ENCODE data around the gene GALM. TPM values are rescaled to one million over a fixed set of nuclear protein-coding genes. Genes with fewer than 3 reads are reported as not detected.
"Not testable (repeated sequence)": the region's sequence is repeated elsewhere in the genome, so short reads cannot be mapped to it uniquely, and the experiment has no call there.

Gene GALM
- total RNA-seq, 1 experiment from 2014 or later, result 10.0 TPM

GRCh38 chr2:38682008-38682575 lies 16.2 kb downstream of the GALM start:
- Histone ChIP-seq H2BK15ac (ENCODE audit: low read depth, low read length) (no peak overlapping the region), H2BK20ac (ENCODE audit: low read depth, low read length, poor library complexity, severe bottlenecking) (no peak overlapping the region), H3K4me1 (ENCODE audit: insufficient read depth, low read length) (no peaks in the 10 kb centered on the region), H3K14ac (ENCODE audit: insufficient read depth, low read length) (no peak overlapping the region), H2BK12ac (ENCODE audit: insufficient read length, low read depth, low read length) (no peak overlapping the region), H3K79me1 (ENCODE audit: insufficient read depth, low read depth, low read length, poor library complexity, severe bottlenecking) (no peaks in the 10 kb centered on the region), H3K4me2 (ENCODE audit: insufficient read depth, insufficient read length, low read length) (no peak overlapping the region), H4K5ac (ENCODE audit: insufficient read length, low read depth, low read length) (no peak overlapping the region), H3K23ac (ENCODE audit: insufficient read length, low read depth, low read length) (no peak overlapping the region), H2BK5ac (ENCODE audit: insufficient read length, low read length) (no peak overlapping the region), H3K9ac (ENCODE audit: extremely low read depth, insufficient read length, low read length) (no peak overlapping the region), H3K79me2 (ENCODE audit: insufficient read depth, low read length) (no peaks in the 10 kb centered on the region), H4K8ac (replicated peaks; ENCODE audit: insufficient read length, low read depth, low read length) (no peak overlapping the region), H3K27me3 (ENCODE audit: insufficient read depth, low read length) (no peaks in the 10 kb centered on the region), H3K9me3 (ENCODE audit: control insufficient read depth, low read depth, low read length) (no peaks in the 10 kb centered on the region), H3K23me2 (ENCODE audit: insufficient read length, low read depth, low read length, poor library complexity, severe bottlenecking) (no peaks in the 10 kb centered on the region), H2AFZ (ENCODE audit: low read length) (no peak overlapping the region), H4K20me1 (ENCODE audit: control insufficient read depth, insufficient read depth, insufficient read length) (no peaks in the 10 kb centered on the region), H2BK120ac (ENCODE audit: low read depth, low read length, poor library complexity, severe bottlenecking) (no peak overlapping the region), H3K4ac (ENCODE audit: low read depth, low read length) (no peak overlapping the region), H2AK5ac (ENCODE audit: insufficient read length, low read length) (no peak overlapping the region), H3K18ac (ENCODE audit: insufficient read length, low read depth, low read length) (no peak overlapping the region), H3T11ph (ENCODE audit: low read length) (no peak overlapping the region), H3K27ac (ENCODE audit: insufficient read length, low read depth, low read length) (no peak overlapping the region), H3K56ac (ENCODE audit: insufficient read length, low read depth, low read length) (no peak overlapping the region), H4K91ac (ENCODE audit: insufficient read length, low read depth, low read length) (no peak overlapping the region)
- Mint-ChIP-seq H3K4me3 (no peak overlapping the region; a peak in 1 of 5 replicates), H3K27ac (no peak overlapping the region), H3K4me1 (no peaks in the 10 kb centered on the region), H3K27me3 (ENCODE audit: low read depth) (no peaks in the 10 kb centered on the region), H3K9me3 (no peaks in the 10 kb centered on the region), H3K36me3 (ENCODE audit: insufficient read depth in 1 of 3, low read depth in 3 of 3) (peaks cover 0 to 46% (median 16%) of the 10 kb centered on the region in 3 experiments; a peak in 6 of 7 replicates)
- DNase-seq, result no peak
- no peak for TF ChIP-seq CTCF (conservative IDR thresholded peaks at IDR 0.05)
- no CpG with 5 or more reads among the region's 2 CpGs for WGBS (ENCODE audit: extremely low coverage, insufficient read length, low lambda C conversion rate)

GRCh38 chr2:38682620-38683019 lies 16.7 kb downstream of the GALM start:
- H4K5ac ChIP-seq (ENCODE audit: insufficient read length, low read depth, low read length); H3T11ph ChIP-seq (ENCODE audit: low read length); H2BK20ac ChIP-seq (ENCODE audit: low read depth, low read length, poor library complexity, severe bottlenecking); H3K27ac Mint-ChIP-seq; H3K9me3 Mint-ChIP-seq; H3K23me2 ChIP-seq (ENCODE audit: insufficient read length, low read depth, low read length, poor library complexity, severe bottlenecking); H2BK120ac ChIP-seq (ENCODE audit: low read depth, low read length, poor library complexity, severe bottlenecking); H3K4me2 ChIP-seq (ENCODE audit: insufficient read depth, insufficient read length, low read length); H2AFZ ChIP-seq (ENCODE audit: low read length); H3K9me3 ChIP-seq (ENCODE audit: control insufficient read depth, low read depth, low read length); H2BK5ac ChIP-seq (ENCODE audit: insufficient read length, low read length); H3K4ac ChIP-seq (ENCODE audit: low read depth, low read length); H3K23ac ChIP-seq (ENCODE audit: insufficient read length, low read depth, low read length); H3K4me1 ChIP-seq (ENCODE audit: insufficient read depth, low read length); H4K91ac ChIP-seq (ENCODE audit: insufficient read length, low read depth, low read length); H4K20me1 ChIP-seq (ENCODE audit: control insufficient read depth, insufficient read depth, insufficient read length); H2BK12ac ChIP-seq (ENCODE audit: insufficient read length, low read depth, low read length); H3K79me2 ChIP-seq (ENCODE audit: insufficient read depth, low read length); H3K9ac ChIP-seq (ENCODE audit: extremely low read depth, insufficient read length, low read length); H3K27me3 ChIP-seq (ENCODE audit: insufficient read depth, low read length); H3K4me3 Mint-ChIP-seq; H3K27me3 Mint-ChIP-seq (ENCODE audit: low read depth); DNase-seq; H2BK15ac ChIP-seq (ENCODE audit: low read depth, low read length); H2AK5ac ChIP-seq (ENCODE audit: insufficient read length, low read length); H4K8ac ChIP-seq (replicated peaks; ENCODE audit: insufficient read length, low read depth, low read length); H3K14ac ChIP-seq (ENCODE audit: insufficient read depth, low read length); H3K27ac ChIP-seq (ENCODE audit: insufficient read length, low read depth, low read length); H3K56ac ChIP-seq (ENCODE audit: insufficient read length, low read depth, low read length); H3K18ac ChIP-seq (ENCODE audit: insufficient read length, low read depth, low read length); H3K79me1 ChIP-seq (ENCODE audit: insufficient read depth, low read depth, low read length, poor library complexity, severe bottlenecking); H3K4me1 Mint-ChIP-seq: not testable (repeated sequence)
- WGBS (ENCODE audit: extremely low coverage, insufficient read length, low lambda C conversion rate), result no CpG with 5 or more reads among the region's 10 CpGs
- peaks cover 0 to 42% (median 16%) of the 10 kb centered on the region in 3 experiments; a peak in 6 of 7 replicates for H3K36me3 Mint-ChIP-seq (ENCODE audit: insufficient read depth in 1 of 3, low read depth in 3 of 3)

Measured in H9 (cell line).